ENCODE data around the gene MRPL39.

Gene MRPL39

GRCh38 chr21:25607151-25608043 lies at the start of gene MRPL39:
Gene MRPL39, minus strand, starts transcription at chr21:25607481. Its CDS starts 6 bp downstream, at chr21:25607475.
- Mint-ChIP-seq H3K9me3 (no peaks in the 10 kb centered on the region), H3K27ac (peak within 1 kb of the TSS; percentile 97), H3K4me1 (peaks cover 35% of the 10 kb centered on the region), H3K36me3 (ENCODE audit: low read depth) (peaks cover 28% of the 10 kb centered on the region), H3K27me3 (no peaks in the 10 kb centered on the region), H3K4me3 (peak within 1 kb of the TSS; percentile 99)
- DNase-seq (peak; percentile 91), ATAC-seq (peak; percentile 95)

- Mint-ChIP-seq H3K27me3 (no peaks in the 10 kb centered on the region), H3K27ac (no peak overlapping the region), H3K4me1 (no peaks in the 10 kb centered on the region), H3K4me3 (no peak overlapping the region), H3K36me3 (ENCODE audit: low read depth) (no peaks in the 10 kb centered on the region), H3K9me3 (peaks cover 4% of the 10 kb centered on the region)
- no peak for DNase-seq
- ATAC-seq, result no peak
Measured at GRCh38 chr21:25656412-25656811, 49.1 kb upstream of the MRPL39 start.

GRCh38 chr21:25649146-25649545 lies 41.9 kb upstream of the MRPL39 start:
- H3K9me3 Mint-ChIP-seq, result no peaks in the 10 kb centered on the region
- no peak for DNase-seq
- H3K27me3 Mint-ChIP-seq, result peaks cover 3% of the 10 kb centered on the region
- no peak overlapping the region for H3K27ac Mint-ChIP-seq
- ATAC-seq, result no peak
- H3K4me1 Mint-ChIP-seq, result peaks cover 3% of the 10 kb centered on the region
- no peak overlapping the region for H3K4me3 Mint-ChIP-seq
- H3K36me3 Mint-ChIP-seq (ENCODE audit: low read depth), result no peaks in the 10 kb centered on the region

- Mint-ChIP-seq H3K27ac (no peak overlapping the region), H3K4me1 (peaks cover 3% of the 10 kb centered on the region), H3K9me3 (no peaks in the 10 kb centered on the region), H3K27me3 (peaks cover 3% of the 10 kb centered on the region), H3K4me3 (no peak overlapping the region), H3K36me3 (ENCODE audit: low read depth) (no peaks in the 10 kb centered on the region)
- no peak for DNase-seq
- no peak for ATAC-seq
Measured at GRCh38 chr21:25647647-25648046, 40.4 kb upstream of the MRPL39 start.

GRCh38 chr21:25646474-25646873 lies 39.2 kb upstream of the MRPL39 start:
- Mint-ChIP-seq H3K4me3 (no peak overlapping the region), H3K4me1 (peaks cover 3% of the 10 kb centered on the region), H3K9me3 (no peaks in the 10 kb centered on the region), H3K27ac (no peak overlapping the region), H3K27me3 (peaks cover 3% of the 10 kb centered on the region), H3K36me3 (ENCODE audit: low read depth) (no peaks in the 10 kb centered on the region)
- ATAC-seq (no peak), DNase-seq (no peak)

- H3K4me1 Mint-ChIP-seq, result peaks cover 14% of the 10 kb centered on the region
- no peaks in the 10 kb centered on the region for H3K36me3 Mint-ChIP-seq (ENCODE audit: low read depth)
- no peak for DNase-seq
- ATAC-seq, result no peak
- no peak overlapping the region for H3K4me3 Mint-ChIP-seq
- no peaks in the 10 kb centered on the region for H3K9me3 Mint-ChIP-seq
- H3K27ac Mint-ChIP-seq, result no peak overlapping the region
- H3K27me3 Mint-ChIP-seq, result peaks cover 22% of the 10 kb centered on the region
Measured at GRCh38 chr21:25643486-25643885, 36.2 kb upstream of the MRPL39 start.

GRCh38 chr21:25640943-25641292 lies 33.6 kb upstream of the MRPL39 start:
- DNase-seq (no peak), ATAC-seq (no peak)
- Mint-ChIP-seq H3K27me3 (peaks cover 39% of the 10 kb centered on the region), H3K27ac (peak overlapping the region; percentile 25), H3K4me1 (peaks cover 25% of the 10 kb centered on the region), H3K9me3 (peaks cover 4% of the 10 kb centered on the region), H3K36me3 (ENCODE audit: low read depth) (no peaks in the 10 kb centered on the region), H3K4me3 (peak overlapping the region; percentile 73)

- Mint-ChIP-seq H3K36me3 (ENCODE audit: low read depth) (no peaks in the 10 kb centered on the region), H3K4me1 (peaks cover 27% of the 10 kb centered on the region), H3K27ac (peak overlapping the region; percentile 25), H3K4me3 (peak overlapping the region; percentile 73), H3K9me3 (peaks cover 4% of the 10 kb centered on the region), H3K27me3 (peaks cover 42% of the 10 kb centered on the region)
- peak; percentile 20 for DNase-seq
- peak; percentile 15 for ATAC-seq
Measured at GRCh38 chr21:25640202-25640942, 33.1 kb upstream of the MRPL39 start.

GRCh38 chr21:25639551-25640201 lies 32.4 kb upstream of the MRPL39 start:
- H3K27ac Mint-ChIP-seq, result no peak overlapping the region

GRCh38 chr21:25638660-25639550 lies 31.6 kb upstream of the MRPL39 start, which contains the start of gene JAM2:
Gene JAM2, plus strand, starts transcription at chr21:25639258. Its CDS starts 564 bp downstream, at chr21:25639822.
- Mint-ChIP-seq H3K27ac (no peak within 1 kb of the TSS), H3K4me1 (peaks cover 27% of the 10 kb centered on the region), H3K4me3 (peak within 1 kb of the TSS; percentile 73), H3K27me3 (peaks cover 49% of the 10 kb centered on the region), H3K9me3 (peaks cover 4% of the 10 kb centered on the region), H3K36me3 (ENCODE audit: low read depth) (no peaks in the 10 kb centered on the region)
- DNase-seq, result peak; percentile 48
- ATAC-seq, result peak; percentile 52

More at GRCh38 chr21:25639551-25640201, 32.4 kb upstream of the MRPL39 start:
- H3K4me3 Mint-ChIP-seq, result peak overlapping the region; percentile 73
- ATAC-seq, result peak; percentile 88
- peak; percentile 57 for DNase-seq
- peaks cover 48% of the 10 kb centered on the region for H3K27me3 Mint-ChIP-seq
- peaks cover 27% of the 10 kb centered on the region for H3K4me1 Mint-ChIP-seq
- H3K9me3 Mint-ChIP-seq, result peaks cover 4% of the 10 kb centered on the region
- H3K36me3 Mint-ChIP-seq (ENCODE audit: low read depth), result no peaks in the 10 kb centered on the region

- Mint-ChIP-seq H3K4me1 (peaks cover 27% of the 10 kb centered on the region), H3K27me3 (peaks cover 49% of the 10 kb centered on the region), H3K36me3 (ENCODE audit: low read depth) (no peaks in the 10 kb centered on the region), H3K4me3 (peak overlapping the region; percentile 73), H3K27ac (no peak overlapping the region), H3K9me3 (peaks cover 4% of the 10 kb centered on the region)
- ATAC-seq, result no peak
- DNase-seq, result no peak
Measured at GRCh38 chr21:25637851-25638659, 30.8 kb upstream of the MRPL39 start.

- H3K4me3 Mint-ChIP-seq, result no peak overlapping the region
- peaks cover 27% of the 10 kb centered on the region for H3K4me1 Mint-ChIP-seq
- no peaks in the 10 kb centered on the region for H3K36me3 Mint-ChIP-seq (ENCODE audit: low read depth)
- peaks cover 4% of the 10 kb centered on the region for H3K9me3 Mint-ChIP-seq
- H3K27ac Mint-ChIP-seq, result no peak overlapping the region
- DNase-seq, result no peak
- peak; percentile 29 for ATAC-seq
- H3K27me3 Mint-ChIP-seq, result peaks cover 49% of the 10 kb centered on the region
Measured at GRCh38 chr21:25636727-25637126, 29.4 kb upstream of the MRPL39 start.

- no peak for ATAC-seq
- Mint-ChIP-seq H3K4me1 (peaks cover 22% of the 10 kb centered on the region), H3K27ac (no peak overlapping the region), H3K36me3 (ENCODE audit: low read depth) (no peaks in the 10 kb centered on the region), H3K4me3 (no peak overlapping the region), H3K9me3 (peaks cover 4% of the 10 kb centered on the region), H3K27me3 (peaks cover 38% of the 10 kb centered on the region)
- DNase-seq, result no peak
Measured at GRCh38 chr21:25635310-25635709, 28.0 kb upstream of the MRPL39 start.
